CD14-positive monocyte (primary cell): ENCODE results near the gene LRRTM3. TPM values are rescaled to one million over a fixed set of nuclear protein-coding genes. Genes with fewer than 3 reads are reported as not detected.

ENCODE experiments used
- DNase-seq, 3 donors: peaks; one replicate each; pipeline ENCODE4 v3.0.0-alpha.2; 2011 to 2022
- H2AFZ ChIP-seq: 2 replicates; pipeline ENCODE4 v1.6.0; 2012; ENCODE audit warnings: mild to moderate bottlenecking, low read depth, low read length, inconsistent platforms; ENCODE audit not compliant: insufficient read depth, poor library complexity, severe bottlenecking
- H3K27ac ChIP-seq, 2 donors: 1 replicate in 1 of 2; 2 replicates in 1 of 2; pipeline ENCODE4 v1.5.1; 2012 to 2013; ENCODE audit warnings: low read length in 2 of 2, control low read depth in 1 of 2, inconsistent platforms in 1 of 2, low read depth in 1 of 2, mild to moderate bottlenecking in 1 of 2
- H3K27me3 ChIP-seq, 2 donors: one replicate each; pipeline versions ENCODE4 v1.6.0 to v1.6.1; 2011 to 2013; ENCODE audit warnings: low read length in 2 of 2; ENCODE audit not compliant: control insufficient read depth in 2 of 2, insufficient read depth in 2 of 2
- H3K36me3 ChIP-seq, 2 donors: replicated peaks in 1 of 2; 1 replicate in 1 of 2; 2 replicates in 1 of 2; pipeline versions ENCODE4 v1.5.1 to v1.6.1; 2012 to 2013; ENCODE audit warnings: low read length in 2 of 2, control low read depth in 1 of 2, inconsistent platforms in 1 of 2, mild to moderate bottlenecking in 1 of 2; ENCODE audit not compliant: insufficient read depth in 2 of 2, control insufficient read depth in 1 of 2
- H3K4me1 ChIP-seq, 2 donors: 1 replicate in 1 of 2; 2 replicates in 1 of 2; pipeline versions ENCODE4 v1.5.1 to v1.6.1; 2012 to 2013; ENCODE audit warnings: low read length in 2 of 2, control low read depth in 1 of 2, inconsistent platforms in 1 of 2, mild to moderate bottlenecking in 1 of 2, moderate library complexity in 1 of 2; ENCODE audit not compliant: insufficient read depth in 2 of 2, control insufficient read depth in 1 of 2
- H3K4me2 ChIP-seq: replicated peaks from 2 replicates; pipeline ENCODE3; 2012; ENCODE audit warnings: low read length, moderate library complexity, mild to moderate bottlenecking; ENCODE audit not compliant: poor library complexity, severe bottlenecking; ENCODE audit errors: extremely low read depth
- H3K4me3 ChIP-seq, 3 experiments: fragments of 200-600 bp in 1 of 3; sonication (generic) in 1 of 3; replicated peaks in 1 of 3; 1 replicate in 2 of 3; 2 replicates in 1 of 3; pipeline ENCODE4 v1.5.1; 2011 to 2013; ENCODE audit warnings: low read length in 3 of 3, mild to moderate bottlenecking in 3 of 3, control low read depth in 2 of 3, low read depth in 2 of 3, inconsistent platforms in 1 of 3, moderate library complexity in 1 of 3
- H3K79me2 ChIP-seq: 2 replicates; pipeline ENCODE4 v1.6.0; 2012; ENCODE audit warnings: mild to moderate bottlenecking, control low read depth, inconsistent platforms, low read length, moderate library complexity; ENCODE audit not compliant: insufficient read depth
- H3K9ac ChIP-seq: 2 replicates; pipeline ENCODE4 v1.6.0; 2017; ENCODE audit warnings: low read length, mild to moderate bottlenecking; ENCODE audit not compliant: insufficient read depth, poor library complexity, severe bottlenecking
- H3K9me3 ChIP-seq, 2 donors: replicated peaks in 1 of 2; 1 replicate in 1 of 2; 2 replicates in 1 of 2; pipeline versions ENCODE4 v1.5.1 to v1.6.1; 2012 to 2013; ENCODE audit warnings: low read length in 2 of 2, control low read depth in 1 of 2; ENCODE audit not compliant: control insufficient read depth in 1 of 2, insufficient read depth in 1 of 2
- H4K20me1 ChIP-seq: 2 replicates; pipeline ENCODE4 v1.6.0; 2012; ENCODE audit warnings: mild to moderate bottlenecking, low read length, control low read depth, moderate library complexity; ENCODE audit not compliant: insufficient read depth
- H3K27ac Mint-ChIP-seq, 7 donors: one replicate each; pipeline ENCODE4 v1.8.0; 2020; ENCODE audit warnings: mild to moderate bottlenecking in 7 of 7, mixed read lengths in 7 of 7, moderate library complexity in 6 of 7, inconsistent platforms in 2 of 7
- H3K27me3 Mint-ChIP-seq, 3 donors: one replicate each; pipeline ENCODE4 v1.8.0; 2021 to 2022; ENCODE audit warnings: low read depth in 3 of 3, mild to moderate bottlenecking in 3 of 3, mixed read lengths in 3 of 3, moderate library complexity in 3 of 3, inconsistent platforms in 1 of 3
- H3K36me3 Mint-ChIP-seq, 2 donors: one replicate each; pipeline ENCODE4 v1.8.0; 2020; ENCODE audit warnings: mixed read lengths in 2 of 2, inconsistent platforms in 1 of 2, mild to moderate bottlenecking in 1 of 2
- H3K4me1 Mint-ChIP-seq: one replicate; pipeline ENCODE4 v1.8.0; 2020; ENCODE audit warnings: mild to moderate bottlenecking, mixed read lengths
- H3K4me3 Mint-ChIP-seq, 2 donors: one replicate each; pipeline ENCODE4 v1.8.0; 2020; ENCODE audit warnings: mild to moderate bottlenecking in 2 of 2, mixed read lengths in 2 of 2, moderate library complexity in 1 of 2
- H3K9me3 Mint-ChIP-seq, 7 donors: one replicate each; pipeline ENCODE4 v1.8.0; 2020 to 2022; ENCODE audit warnings: mixed read lengths in 7 of 7, mild to moderate bottlenecking in 6 of 7, moderate library complexity in 6 of 7, inconsistent platforms in 2 of 7
- CTCF ChIP-seq: fragments of 200-600 bp; IDR thresholded peaks from one replicate; pipeline ENCODE4 v1.8.0; 2022; ENCODE audit warnings: antibody characterized with exemption, mild to moderate bottlenecking
- WGBS: methylation state at CpG from one replicate; pipeline ENCODE4 v1.1.5; 2013; ENCODE audit warnings: missing lambda C conversion rate; ENCODE audit not compliant: insufficient coverage; 5-methylcytosine and 5-hydroxymethylcytosine counted together
- intact Hi-C, 2 donors: fragments of 100-400 bp; cut with micrococcal nuclease; formaldehyde crosslinking; loops; one replicate each; pipeline versions ENCODE4 v1.15.0 to v1.15.1; 2023
- polyA plus RNA-seq, 3 donors: library from polyadenylated mRNA; depleted of rRNA in 1 of 3; unstranded in 2 of 3; stranded (reverse) in 1 of 3; fragments of 300-500 nt in 2 of 3; fragments of >200 nt in 1 of 3; fragmentation: Illumina TruSeq in 2 of 3; gene quantifications; 1 replicate in 2 of 3; 2 replicates in 1 of 3; pipeline ENCODE4 v1.2.3, GENCODE V29; 2012 to 2021

The LRRTM3 gene
- polyA plus RNA-seq, 3 donors = not detected

- Histone ChIP-seq H3K4me2 (no peak overlapping the region), H3K27me3 (no peaks in the 10 kb centered on the region), H4K20me1 (no peaks in the 10 kb centered on the region), H3K36me3 (no peaks in the 10 kb centered on the region), H3K9ac (no peak overlapping the region), H3K4me1 (no peaks in the 10 kb centered on the region), H3K9me3 (no peaks in the 10 kb centered on the region), H3K4me3 (no peak overlapping the region), H3K27ac (no peak overlapping the region), H2AFZ (no peak overlapping the region), H3K79me2 (no peaks in the 10 kb centered on the region)
- no CpG with 5 or more reads among the region's 1 CpG for WGBS
- Mint-ChIP-seq H3K27ac (no peak overlapping the region), H3K27me3 (no peaks in the 10 kb centered on the region), H3K4me3 (no peak overlapping the region), H3K36me3 (no peaks in the 10 kb centered on the region), H3K4me1 (no peaks in the 10 kb centered on the region), H3K9me3 (no peaks in the 10 kb centered on the region)
- intact Hi-C loops = no loop called here
- DNase-seq = no peak
- no peak for TF ChIP-seq CTCF
These were observed 186.9 kb downstream of the LRRTM3 start for GRCh38 chr10:67112765-67113164.

- no peaks in the 10 kb centered on the region for H3K9me3 Mint-ChIP-seq
- H3K27me3 Mint-ChIP-seq = no peaks in the 10 kb centered on the region
- H3K27me3 ChIP-seq = no peaks in the 10 kb centered on the region
- no peak overlapping the region for H3K4me3 ChIP-seq
- no peak for DNase-seq
- H3K4me1 ChIP-seq = no peaks in the 10 kb centered on the region
- no peak overlapping the region for H3K27ac ChIP-seq
- H3K9me3 ChIP-seq = no peaks in the 10 kb centered on the region
- H3K4me1 Mint-ChIP-seq = no peaks in the 10 kb centered on the region
- no peaks in the 10 kb centered on the region for H3K79me2 ChIP-seq
- 100% methylated on average over 1 of the region's 2 CpGs for WGBS
- TF ChIP-seq CTCF = no peak
- H3K36me3 Mint-ChIP-seq = no peaks in the 10 kb centered on the region
- no peaks in the 10 kb centered on the region for H4K20me1 ChIP-seq
- no peak overlapping the region for H2AFZ ChIP-seq
- intact Hi-C loops = no loop called here
- no peak overlapping the region for H3K9ac ChIP-seq
- H3K4me3 Mint-ChIP-seq = no peak overlapping the region
- H3K36me3 ChIP-seq = no peaks in the 10 kb centered on the region
- no peak overlapping the region for H3K4me2 ChIP-seq
- H3K27ac Mint-ChIP-seq = no peak overlapping the region
These were observed 189.1 kb downstream of the LRRTM3 start for GRCh38 chr10:67114945-67115344.
